Measurements from ENCODE around the gene LSAMP. TPM values are rescaled to one million over a fixed set of nuclear protein-coding genes. Genes with fewer than 3 reads are reported as not detected.

LSAMP gene
- total and polyA plus RNA-seq, 2 of the 8 experiments (the other 6 are each of a cell fraction or from before 2014, with no cell fraction given): 1.8 to 5.7 TPM

DNA sequence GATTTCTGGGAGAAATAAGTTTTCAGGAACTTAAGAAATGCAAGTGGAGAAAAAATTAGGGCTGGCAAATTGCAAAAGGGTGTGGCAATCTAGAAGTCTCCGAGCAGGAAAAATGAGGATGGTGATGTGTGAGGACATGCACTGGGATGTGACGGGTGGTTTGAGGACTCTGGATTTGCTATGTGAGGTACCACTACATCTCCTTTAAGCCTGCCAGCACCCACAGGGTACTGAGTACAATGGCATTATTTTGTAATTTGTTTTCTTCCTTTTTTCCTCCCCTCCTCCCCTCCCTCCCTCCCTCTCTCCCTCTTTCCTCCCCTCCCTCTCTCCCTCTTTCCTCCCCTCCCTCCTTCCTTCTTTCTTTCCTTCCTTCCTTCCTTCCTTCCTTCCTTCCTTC lies 584.5 kb downstream of the LSAMP start:
- no peak overlapping the region for H2BK12ac ChIP-seq (ENCODE audit: low read depth, low read length)
- no peak overlapping the region for H3K18ac ChIP-seq (ENCODE audit: extremely low read depth, low read length)
- ChIA-PET CTCF (ENCODE audit: partially characterized antibody) (interaction anchor here (1.1 to 6.8 kb wide), 3 partner anchors 10 to 61 kb away, joined by 3 to 48 read pairs (median 3); no protein-coding TSS in a partner anchor), POLR2A (ENCODE audit: partially characterized antibody) (interaction anchor here (0.6 kb wide), 1 partner anchor 261 kb away, joined by 3 read pairs; no protein-coding TSS in a partner anchor)
- H4K5ac ChIP-seq (ENCODE audit: insufficient read length, low read depth, low read length): no peak overlapping the region
- no peaks in the 10 kb centered on the region for H3K79me1 ChIP-seq (ENCODE audit: low read depth, low read length)
- H3K14ac ChIP-seq (ENCODE audit: insufficient read length): no peak overlapping the region
- H3K4me3 ChIP-seq (ENCODE audit: extremely low read depth in 1 of 4, insufficient read depth in 2 of 4, low read depth in 3 of 4, low read length in 4 of 4): no peak overlapping the region
- WGBS, 2 experiments (ENCODE audit: extremely low coverage in 1 of 2, insufficient coverage in 1 of 2, insufficient read length in 1 of 2, insufficient replicate concordance in 2 of 2, low coverage in 1 of 2, low lambda C conversion rate in 2 of 2, missing lambda C conversion rate in 1 of 2): 78% methylated on average over 2 of the region's 2 CpGs; no CpG with 5 or more reads in 1 of the 2 experiments
- H2BK15ac ChIP-seq (ENCODE audit: low read length): no peak overlapping the region
- no peaks in the 10 kb centered on the region for H3K36me3 ChIP-seq (ENCODE audit: control insufficient read depth in 2 of 4, insufficient read depth in 4 of 4, low read length in 3 of 4)
- H3K4me2 ChIP-seq (ENCODE audit: insufficient read depth in 1 of 2, low read depth in 2 of 2, low read length in 2 of 2): no peak overlapping the region
- no peak overlapping the region for H2BK120ac ChIP-seq (replicated peaks; ENCODE audit: low read depth, low read length)
- no peak overlapping the region for H3K9ac ChIP-seq (replicated peaks in 1 of 4; ENCODE audit: extremely low read depth in 1 of 4, low read depth in 3 of 4, low read length in 3 of 4)
- no peaks in the 10 kb centered on the region for H4K20me1 ChIP-seq (replicated peaks in 1 of 2; ENCODE audit: control insufficient read depth in 1 of 2, insufficient read depth in 2 of 2, low read length in 2 of 2)
- no peaks in the 10 kb centered on the region; the same call in 1 of the 2 replicates for H3K23me2 ChIP-seq (ENCODE audit: low read depth, low read length)
- no peaks in the 10 kb centered on the region for H3K79me2 ChIP-seq (ENCODE audit: control insufficient read depth in 1 of 2, insufficient read depth in 2 of 2, low read length in 2 of 2)
- H3K23ac ChIP-seq (ENCODE audit: insufficient read length): no peak overlapping the region
- H3K4me1 ChIP-seq (replicated peaks in 1 of 4; ENCODE audit: control insufficient read depth in 3 of 4, insufficient read depth in 4 of 4, low read length in 3 of 4): peaks cover 4 to 41% (median 29%) of the 10 kb centered on the region in 4 experiments; a peak in 6 of 7 replicates
- no peak overlapping the region for H3K27ac ChIP-seq (ENCODE audit: low read depth, low read length)
- FAIRE-seq: no peak
- DNase-seq (ENCODE audit: low read depth in 1 of 2, low spot score in 2 of 2): no peak
- no peak overlapping the region for H4K91ac ChIP-seq (replicated peaks; ENCODE audit: insufficient read length, low read length)
- no peak overlapping the region for H3K4ac ChIP-seq (replicated peaks; ENCODE audit: insufficient read length, low read depth, low read length)
- no peak overlapping the region; the same call in 1 of the 2 replicates for H2BK5ac ChIP-seq (ENCODE audit: low read depth, low read length)
- no peak overlapping the region for H2AK5ac ChIP-seq (ENCODE audit: low read depth, low read length)
- no peaks in the 10 kb centered on the region for H3K27me3 ChIP-seq (replicated peaks in 1 of 4; ENCODE audit: control insufficient read depth in 3 of 4, extremely low read depth in 1 of 4, insufficient read depth in 3 of 4, low read length in 3 of 4)
- no peak overlapping the region for H3K56ac ChIP-seq (replicated peaks; ENCODE audit: insufficient read length, low read depth, low read length)
- no peak overlapping the region for H2BK20ac ChIP-seq (ENCODE audit: low read length)
- no peak overlapping the region for H4K8ac ChIP-seq (ENCODE audit: extremely low read depth, insufficient read depth, low read length)
- H2AFZ ChIP-seq (ENCODE audit: low read length): no peak overlapping the region
- H3K9me3 ChIP-seq (ENCODE audit: insufficient read depth in 2 of 2, low read depth in 1 of 2, low read length in 1 of 2): no peaks in the 10 kb centered on the region
- TF ChIP-seq RXRA (IDR thresholded peaks at IDR 0.05; ENCODE audit: insufficient read depth, low read depth, low read length) (no peak), RNF2 (IDR thresholded peaks at IDR 0.05; ENCODE audit: borderline replicate concordance, low read depth, low read length, missing control alignments, poor library complexity, severe bottlenecking) (no peak), BRCA1 (IDR thresholded peaks at IDR 0.05; ENCODE audit: low read depth, low read length) (no peak), TCF12 (IDR thresholded peaks at IDR 0.05; ENCODE audit: low read depth, low read length) (no peak), EP300 (IDR thresholded peaks at IDR 0.05; ENCODE audit: borderline replicate concordance in 1 of 2, low read depth in 2 of 2, low read length in 2 of 2) (no peak)
- TF ChIP-seq, protein P1, sequence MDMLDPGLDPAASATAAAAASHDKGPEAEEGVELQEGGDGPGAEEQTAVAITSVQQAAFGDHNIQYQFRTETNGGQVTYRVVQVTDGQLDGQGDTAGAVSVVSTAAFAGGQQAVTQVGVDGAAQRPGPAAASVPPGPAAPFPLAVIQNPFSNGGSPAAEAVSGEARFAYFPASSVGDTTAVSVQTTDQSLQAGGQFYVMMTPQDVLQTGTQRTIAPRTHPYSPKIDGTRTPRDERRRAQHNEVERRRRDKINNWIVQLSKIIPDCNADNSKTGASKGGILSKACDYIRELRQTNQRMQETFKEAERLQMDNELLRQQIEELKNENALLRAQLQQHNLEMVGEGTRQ (IDR thresholded peaks at IDR 0.05; ENCODE audit: low read length): no peak

All from H1 (cell line).